GM21723 (cell line): ENCODE data around the gene PPT2.

Experiments
- ATAC-seq: cut with Tn5 transposase; IDR thresholded peaks from one replicate; pipeline ENCODE4 v1.9.1; 2021; ENCODE audit warnings: mild to moderate bottlenecking, moderate library complexity; ENCODE audit not compliant: unreplicated experiment

The PPT2 gene

GRCh38 chr6:32153564-32154513 is at the start of gene PPT2:
PPT2 (plus strand) TSS chr6:32154141; CDS start chr6:32154595, 454 bp downstream.
- peak; percentile 31 for ATAC-seq

DNA sequence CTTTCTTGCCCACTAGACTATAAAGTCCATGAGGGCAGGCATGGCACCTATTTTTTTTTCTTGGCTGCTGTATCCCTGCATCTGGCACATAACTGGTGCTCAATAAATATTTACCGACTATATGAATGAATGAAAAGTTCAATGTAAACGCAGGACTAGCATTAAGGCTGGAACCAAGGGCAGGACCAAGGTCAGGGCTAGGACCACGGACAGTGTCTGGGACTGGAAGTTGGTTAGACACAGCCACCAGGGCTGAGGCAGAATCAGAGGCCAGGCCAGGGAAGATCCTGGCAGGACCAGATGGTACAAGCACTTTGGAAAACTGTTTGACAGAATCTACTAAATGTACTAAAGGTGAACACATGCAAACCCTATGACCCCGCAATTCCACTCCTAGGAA is 48.5 kb upstream of the PPT2 start:
- no peak for ATAC-seq

- no peak for ATAC-seq
Observed at GRCh38 chr6:32107406-32107805, 46.5 kb upstream of the PPT2 start.

DNA sequence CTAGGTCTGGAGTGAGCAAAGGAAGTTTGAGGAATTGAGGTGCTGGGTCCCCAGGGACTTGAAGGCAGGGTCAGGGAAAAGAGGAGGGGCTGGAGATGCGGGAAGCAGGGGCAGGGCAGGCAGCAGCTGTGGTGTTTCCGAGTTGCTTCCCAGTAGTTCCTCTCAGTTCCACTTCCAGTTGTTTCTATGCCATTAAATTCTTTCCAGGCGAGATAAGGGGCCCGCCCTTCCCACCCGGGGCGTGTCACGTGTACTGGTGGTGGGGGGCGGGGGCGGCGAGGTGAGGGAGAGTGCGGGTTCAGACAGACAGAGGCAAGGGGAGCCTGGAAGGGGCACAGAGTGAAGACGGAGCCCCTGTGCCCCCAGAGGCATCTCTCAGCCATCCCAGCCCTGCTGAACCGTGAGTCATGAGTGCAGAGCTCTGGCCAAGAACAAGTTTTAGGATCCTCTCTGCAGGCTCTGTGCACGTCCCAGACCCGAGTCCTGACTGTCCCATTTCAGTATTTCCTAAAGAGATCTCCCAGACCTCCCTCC is 45.8 kb upstream of the PPT2 start:
- no peak for ATAC-seq

DNA sequence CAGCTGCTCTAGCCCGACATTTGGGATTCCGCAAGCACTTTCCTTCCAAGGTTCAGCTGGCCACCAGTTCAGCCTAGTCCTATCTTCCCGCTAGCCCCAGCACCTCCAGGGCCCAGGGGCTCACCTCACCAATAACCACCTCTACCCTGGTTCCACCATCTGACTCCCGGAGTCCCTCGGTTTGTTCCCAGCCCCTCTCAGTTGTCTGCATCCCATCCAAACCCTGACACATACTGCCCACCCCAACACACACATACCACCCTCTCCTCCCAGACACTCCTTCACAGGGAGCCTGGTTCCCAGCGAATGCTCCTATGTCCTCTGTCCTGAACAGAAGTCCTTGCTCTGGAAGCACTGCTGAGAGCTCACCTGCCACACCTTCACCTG is 45.2 kb upstream of the PPT2 start:
- no peak for ATAC-seq

DNA sequence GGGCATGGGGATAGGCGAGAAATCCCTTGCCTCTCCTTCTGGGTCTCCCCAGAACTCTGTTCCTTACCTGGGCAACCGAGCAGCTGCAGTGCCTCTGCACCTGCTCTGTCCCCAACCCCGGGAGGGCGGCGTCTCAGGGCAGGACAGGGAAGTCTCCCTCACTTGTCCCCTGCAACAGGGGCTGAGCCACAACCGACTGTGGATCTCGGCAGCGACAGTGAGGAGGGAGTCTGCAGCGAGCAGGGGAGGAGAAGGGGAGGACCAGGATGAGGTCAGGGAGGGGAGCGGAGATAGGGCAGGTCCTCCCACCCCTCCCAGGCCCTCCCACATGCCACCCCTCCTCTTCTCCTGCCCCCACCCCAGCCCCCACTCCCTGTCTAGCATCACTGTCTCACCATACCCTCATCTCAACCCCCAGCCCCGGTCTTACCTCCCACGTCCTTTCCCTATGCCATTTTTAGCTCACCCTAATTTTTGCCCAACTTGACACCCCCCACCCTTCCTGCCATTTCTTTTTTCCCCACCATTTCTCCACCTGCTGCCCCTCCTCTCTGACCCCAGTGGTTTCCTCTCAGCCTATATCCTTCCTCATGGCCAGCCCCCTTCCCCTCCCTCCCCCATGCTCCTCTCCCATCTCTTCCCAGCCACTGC is 44.7 kb upstream of the PPT2 start, which contains the start of gene TNXB:
TNXB (minus strand) TSS at position 225 of the 651 bp plus-strand sequence. CDS start 11,140 bp downstream, outside the sequence.
- no peak for ATAC-seq

DNA sequence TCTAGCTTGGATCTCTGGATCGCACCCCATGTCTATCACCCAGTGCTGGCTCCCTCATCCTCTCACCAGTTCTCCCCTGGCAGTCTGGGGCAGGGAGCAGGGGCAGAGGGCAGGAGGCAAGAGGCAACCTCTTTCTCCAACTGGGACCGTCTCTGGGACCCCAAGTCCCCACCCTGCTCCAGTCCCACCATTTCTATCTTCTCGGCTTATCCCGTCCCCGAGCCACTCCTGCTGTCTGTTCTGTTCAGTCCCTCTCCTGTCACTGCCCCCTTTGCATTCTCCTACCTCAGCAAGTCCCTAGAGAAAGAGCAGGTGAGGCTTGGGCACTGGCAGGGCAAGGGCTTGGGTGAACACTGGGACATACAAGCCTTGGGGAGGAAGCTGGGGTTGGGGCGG is 44.2 kb upstream of the PPT2 start:
- no peak for ATAC-seq

- no peak for ATAC-seq
Observed at GRCh38 chr6:32110632-32111031, 43.3 kb upstream of the PPT2 start.

DNA sequence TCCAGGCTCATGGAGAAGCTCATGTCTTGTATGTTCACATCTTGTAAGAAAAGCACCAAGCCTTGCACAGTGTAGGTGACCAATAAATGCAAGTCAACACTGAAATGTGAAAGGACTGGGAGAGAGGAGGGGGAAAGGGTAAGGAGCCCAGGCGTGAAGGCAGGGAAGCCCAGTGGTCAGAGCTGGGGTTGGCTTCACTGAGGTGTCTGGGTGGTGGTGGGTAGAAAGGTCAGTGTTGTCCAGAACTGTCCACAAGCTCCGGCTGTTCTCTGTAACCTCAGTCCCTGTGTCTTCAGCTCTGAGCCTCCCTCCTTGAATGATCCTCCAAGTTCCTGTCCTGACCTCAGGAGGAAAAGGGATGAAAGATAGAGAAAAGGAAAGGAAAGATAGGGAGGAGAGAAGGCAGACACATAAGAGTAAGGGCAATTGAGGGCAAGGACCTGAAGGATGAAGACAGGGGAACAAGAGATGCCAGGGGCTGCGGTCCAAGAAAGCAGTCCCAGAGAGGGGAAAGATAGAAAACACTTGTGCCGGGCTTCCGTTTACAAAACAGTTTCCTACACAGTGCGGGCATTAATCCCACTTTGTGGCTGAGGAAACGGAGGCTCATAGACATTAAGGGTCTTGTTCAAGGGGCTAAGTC is 42.4 kb upstream of the PPT2 start:
- no peak for ATAC-seq

DNA sequence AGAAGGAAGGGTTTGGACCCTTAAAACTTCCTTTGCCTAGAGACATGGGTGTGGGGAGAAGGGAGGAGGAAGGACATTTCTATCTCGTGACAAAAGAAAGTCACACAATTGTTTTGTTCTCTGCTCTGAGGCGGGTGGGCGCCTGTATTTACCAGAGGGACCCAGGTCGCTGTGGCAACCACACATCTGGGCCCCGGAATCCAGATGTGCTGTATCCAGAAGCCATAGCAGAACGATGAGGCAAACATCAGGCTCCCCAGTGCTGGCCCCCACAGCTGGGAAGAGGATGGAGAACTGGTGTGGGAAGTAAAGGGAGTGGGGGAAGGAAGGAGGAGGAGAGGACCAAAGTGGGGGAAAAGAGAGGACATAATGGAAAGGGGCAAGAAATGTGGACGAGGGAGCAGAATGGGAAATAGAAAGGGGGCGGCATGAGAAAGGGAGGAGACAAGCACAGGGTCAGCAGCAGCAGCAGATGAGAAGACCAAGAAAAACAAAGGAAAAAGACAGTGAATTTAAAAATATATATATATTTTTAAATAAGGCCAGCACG is 41.4 kb upstream of the PPT2 start:
- ATAC-seq, result no peak

GRCh38 chr6:32113386-32114352 is 40.3 kb upstream of the PPT2 start:
- no peak for ATAC-seq

GRCh38 chr6:32114796-32115195 is 39.1 kb upstream of the PPT2 start:
- ATAC-seq, result no peak

DNA sequence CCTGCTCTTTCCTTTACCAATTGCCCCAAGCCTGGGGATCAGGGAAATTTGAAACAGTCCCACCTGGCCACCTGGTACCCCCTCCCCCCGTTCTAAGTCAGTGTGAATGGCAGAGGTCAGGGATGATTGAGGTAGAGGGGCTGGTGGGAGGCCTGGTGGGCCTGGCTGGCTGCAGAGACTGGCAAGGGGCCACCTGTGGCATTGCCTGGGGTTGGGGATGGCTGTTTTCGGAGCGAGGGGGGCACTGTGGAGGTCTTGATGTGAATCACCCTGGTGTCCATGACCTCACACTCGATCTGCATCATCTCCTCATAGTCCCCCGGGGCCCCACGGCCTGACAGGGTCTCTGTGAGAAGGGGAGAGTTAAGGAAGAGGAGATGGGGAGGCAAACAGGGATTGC is 38.3 kb upstream of the PPT2 start:
- no peak for ATAC-seq

GRCh38 chr6:32116674-32117073 is 37.3 kb upstream of the PPT2 start:
- ATAC-seq, result no peak

DNA sequence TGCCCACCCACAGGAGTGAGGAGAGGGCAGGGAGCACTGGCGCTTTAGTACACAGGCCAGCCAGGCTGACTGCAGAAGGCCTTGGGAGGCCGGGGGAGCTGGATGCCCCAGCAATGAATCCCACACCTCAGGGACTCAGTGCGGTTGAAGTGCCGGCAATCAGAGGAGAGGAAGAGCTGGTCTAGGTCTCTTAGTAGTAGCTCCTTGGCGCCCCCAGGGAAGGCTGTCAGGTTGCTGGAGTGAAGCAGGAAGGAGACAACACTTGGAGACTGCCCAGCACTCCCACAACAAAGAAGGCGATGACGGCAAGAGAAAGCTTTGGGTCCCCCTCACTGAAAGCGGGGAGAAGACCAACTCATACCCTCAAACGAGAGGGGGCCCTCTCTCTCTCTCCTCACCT is 36.5 kb upstream of the PPT2 start:
- ATAC-seq, result no peak

DNA sequence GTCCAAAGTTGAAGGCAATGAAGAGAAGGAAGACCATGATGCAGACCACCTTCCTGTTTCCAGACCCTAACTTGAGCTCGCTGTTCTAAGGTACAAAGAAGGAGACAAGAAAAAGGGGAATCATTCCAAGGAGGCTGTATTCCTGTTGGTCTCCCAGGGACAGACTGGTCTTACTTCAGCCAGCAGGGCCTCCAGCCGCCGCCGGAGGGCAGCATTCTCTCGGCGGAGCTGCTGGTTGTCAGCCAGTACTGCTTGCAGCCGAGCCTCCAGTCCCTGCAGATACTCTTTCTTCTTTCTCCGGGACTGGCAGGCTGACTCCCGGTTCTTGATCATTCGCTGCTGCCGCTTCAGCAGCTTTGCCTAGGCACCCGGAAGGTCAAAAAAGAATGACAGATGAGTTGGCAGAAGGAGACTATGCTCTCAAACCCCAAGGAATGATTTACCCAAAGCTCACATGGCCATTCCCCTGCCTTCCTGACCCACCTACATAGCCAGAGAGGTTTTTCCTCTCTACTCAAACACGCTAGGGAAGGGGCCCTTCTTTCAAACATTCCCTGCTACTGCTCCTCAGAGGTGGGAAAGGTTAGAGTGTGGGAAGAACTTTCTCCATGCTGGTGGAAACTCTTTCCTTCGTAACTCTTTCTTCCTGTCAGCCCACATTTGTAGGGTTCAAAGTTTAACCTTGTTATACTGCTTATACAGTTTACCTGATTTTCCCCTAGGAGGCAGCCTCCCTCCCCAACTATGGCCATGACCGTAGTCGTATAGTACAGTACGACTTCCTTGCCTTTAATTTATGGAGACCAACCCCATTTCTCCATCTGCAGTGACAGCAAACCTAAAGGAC is 34.9 kb upstream of the PPT2 start:
- no peak for ATAC-seq

GRCh38 chr6:32120573-32121059 is 33.3 kb upstream of the PPT2 start:
- ATAC-seq, result no peak

- no peak for ATAC-seq
Observed at GRCh38 chr6:32123681-32124080, 30.3 kb upstream of the PPT2 start.

- no peak for ATAC-seq
Observed at GRCh38 chr6:32126880-32127279, 27.1 kb upstream of the PPT2 start.
